CD14-positive monocyte (primary cell): Measurements from ENCODE around the gene HIVEP3. TPM values are rescaled to one million over a fixed set of nuclear protein-coding genes. Genes with fewer than 3 reads are reported as not detected.

Experiments used
- DNase-seq, 3 donors: peaks; one replicate each; pipeline ENCODE4 v3.0.0-alpha.2; 2011 to 2022
- H2AFZ ChIP-seq: 2 replicates; pipeline ENCODE4 v1.6.0; 2012; ENCODE audit warnings: mild to moderate bottlenecking, low read depth, low read length, inconsistent platforms; ENCODE audit not compliant: insufficient read depth, poor library complexity, severe bottlenecking
- H3K27ac ChIP-seq, 2 donors: 1 replicate in 1 of 2; 2 replicates in 1 of 2; pipeline ENCODE4 v1.5.1; 2012 to 2013; ENCODE audit warnings: low read length in 2 of 2, control low read depth in 1 of 2, inconsistent platforms in 1 of 2, low read depth in 1 of 2, mild to moderate bottlenecking in 1 of 2
- H3K27me3 ChIP-seq, 2 donors: one replicate each; pipeline versions ENCODE4 v1.6.0 to v1.6.1; 2011 to 2013; ENCODE audit warnings: low read length in 2 of 2; ENCODE audit not compliant: control insufficient read depth in 2 of 2, insufficient read depth in 2 of 2
- H3K36me3 ChIP-seq, 2 donors: replicated peaks in 1 of 2; 1 replicate in 1 of 2; 2 replicates in 1 of 2; pipeline versions ENCODE4 v1.5.1 to v1.6.1; 2012 to 2013; ENCODE audit warnings: low read length in 2 of 2, control low read depth in 1 of 2, inconsistent platforms in 1 of 2, mild to moderate bottlenecking in 1 of 2; ENCODE audit not compliant: insufficient read depth in 2 of 2, control insufficient read depth in 1 of 2
- H3K4me1 ChIP-seq, 2 donors: 1 replicate in 1 of 2; 2 replicates in 1 of 2; pipeline versions ENCODE4 v1.5.1 to v1.6.1; 2012 to 2013; ENCODE audit warnings: low read length in 2 of 2, control low read depth in 1 of 2, inconsistent platforms in 1 of 2, mild to moderate bottlenecking in 1 of 2, moderate library complexity in 1 of 2; ENCODE audit not compliant: insufficient read depth in 2 of 2, control insufficient read depth in 1 of 2
- H3K4me2 ChIP-seq: replicated peaks from 2 replicates; pipeline ENCODE3; 2012; ENCODE audit warnings: low read length, moderate library complexity, mild to moderate bottlenecking; ENCODE audit not compliant: poor library complexity, severe bottlenecking; ENCODE audit errors: extremely low read depth
- H3K4me3 ChIP-seq, 3 experiments: fragments of 200-600 bp in 1 of 3; sonication (generic) in 1 of 3; replicated peaks in 1 of 3; 1 replicate in 2 of 3; 2 replicates in 1 of 3; pipeline ENCODE4 v1.5.1; 2011 to 2013; ENCODE audit warnings: low read length in 3 of 3, mild to moderate bottlenecking in 3 of 3, control low read depth in 2 of 3, low read depth in 2 of 3, inconsistent platforms in 1 of 3, moderate library complexity in 1 of 3
- H3K79me2 ChIP-seq: 2 replicates; pipeline ENCODE4 v1.6.0; 2012; ENCODE audit warnings: mild to moderate bottlenecking, control low read depth, inconsistent platforms, low read length, moderate library complexity; ENCODE audit not compliant: insufficient read depth
- H3K9ac ChIP-seq: 2 replicates; pipeline ENCODE4 v1.6.0; 2017; ENCODE audit warnings: low read length, mild to moderate bottlenecking; ENCODE audit not compliant: insufficient read depth, poor library complexity, severe bottlenecking
- H3K9me3 ChIP-seq, 2 donors: replicated peaks in 1 of 2; 1 replicate in 1 of 2; 2 replicates in 1 of 2; pipeline versions ENCODE4 v1.5.1 to v1.6.1; 2012 to 2013; ENCODE audit warnings: low read length in 2 of 2, control low read depth in 1 of 2; ENCODE audit not compliant: control insufficient read depth in 1 of 2, insufficient read depth in 1 of 2
- H4K20me1 ChIP-seq: 2 replicates; pipeline ENCODE4 v1.6.0; 2012; ENCODE audit warnings: mild to moderate bottlenecking, low read length, control low read depth, moderate library complexity; ENCODE audit not compliant: insufficient read depth
- H3K27ac Mint-ChIP-seq, 7 donors: one replicate each; pipeline ENCODE4 v1.8.0; 2020; ENCODE audit warnings: mild to moderate bottlenecking in 7 of 7, mixed read lengths in 7 of 7, moderate library complexity in 6 of 7, inconsistent platforms in 2 of 7
- H3K27me3 Mint-ChIP-seq, 3 donors: one replicate each; pipeline ENCODE4 v1.8.0; 2021 to 2022; ENCODE audit warnings: low read depth in 3 of 3, mild to moderate bottlenecking in 3 of 3, mixed read lengths in 3 of 3, moderate library complexity in 3 of 3, inconsistent platforms in 1 of 3
- H3K36me3 Mint-ChIP-seq, 2 donors: one replicate each; pipeline ENCODE4 v1.8.0; 2020; ENCODE audit warnings: mixed read lengths in 2 of 2, inconsistent platforms in 1 of 2, mild to moderate bottlenecking in 1 of 2
- H3K4me1 Mint-ChIP-seq: one replicate; pipeline ENCODE4 v1.8.0; 2020; ENCODE audit warnings: mild to moderate bottlenecking, mixed read lengths
- H3K4me3 Mint-ChIP-seq, 2 donors: one replicate each; pipeline ENCODE4 v1.8.0; 2020; ENCODE audit warnings: mild to moderate bottlenecking in 2 of 2, mixed read lengths in 2 of 2, moderate library complexity in 1 of 2
- H3K9me3 Mint-ChIP-seq, 7 donors: one replicate each; pipeline ENCODE4 v1.8.0; 2020 to 2022; ENCODE audit warnings: mixed read lengths in 7 of 7, mild to moderate bottlenecking in 6 of 7, moderate library complexity in 6 of 7, inconsistent platforms in 2 of 7
- WGBS: methylation state at CpG from one replicate; pipeline ENCODE4 v1.1.5; 2013; ENCODE audit warnings: missing lambda C conversion rate; ENCODE audit not compliant: insufficient coverage; 5-methylcytosine and 5-hydroxymethylcytosine counted together
- intact Hi-C, 2 donors: fragments of 100-400 bp; cut with micrococcal nuclease; formaldehyde crosslinking; loops; one replicate each; pipeline versions ENCODE4 v1.15.0 to v1.15.1; 2023
- polyA plus RNA-seq, 3 donors: library from polyadenylated mRNA; depleted of rRNA in 1 of 3; unstranded in 2 of 3; stranded (reverse) in 1 of 3; fragments of 300-500 nt in 2 of 3; fragments of >200 nt in 1 of 3; fragmentation: Illumina TruSeq in 2 of 3; gene quantifications; 1 replicate in 2 of 3; 2 replicates in 1 of 3; pipeline ENCODE4 v1.2.3, GENCODE V29; 2012 to 2021
- TF ChIP-seq, protein P1 (sequence below): fragments of 200-600 bp; IDR thresholded peaks from one replicate; pipeline ENCODE4 v1.8.0; 2022; ENCODE audit warnings: antibody characterized with exemption, mild to moderate bottlenecking

HIVEP3 gene
- polyA plus RNA-seq, 3 donors, result 1.2 to 3.7 (median 1.8) TPM

DNA sequence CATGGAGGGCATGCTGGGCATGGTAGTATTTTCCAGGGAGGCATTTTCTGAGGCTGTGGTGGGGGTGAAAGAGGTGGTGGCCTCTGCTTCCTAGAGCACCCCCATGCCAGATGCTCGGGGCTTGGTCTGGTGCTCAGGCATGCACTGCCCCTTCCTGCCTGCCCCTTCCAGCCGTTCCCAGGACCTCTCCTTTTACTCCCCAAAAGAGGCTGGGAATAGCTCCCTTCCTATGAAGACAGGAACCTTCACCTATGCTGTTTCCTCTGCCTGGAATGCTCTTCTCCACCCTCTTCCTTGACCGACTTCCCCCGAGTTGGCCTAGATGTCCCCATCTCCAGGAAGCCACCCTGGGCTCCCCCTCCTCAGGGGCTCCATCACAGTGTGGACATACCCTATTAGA, 443.4 kb downstream of the HIVEP3 start:
- intact Hi-C loops, result no loop called here
- no peaks in the 10 kb centered on the region for H3K9me3 Mint-ChIP-seq
- no peak overlapping the region for H3K4me3 Mint-ChIP-seq
- TF ChIP-seq, protein P1, sequence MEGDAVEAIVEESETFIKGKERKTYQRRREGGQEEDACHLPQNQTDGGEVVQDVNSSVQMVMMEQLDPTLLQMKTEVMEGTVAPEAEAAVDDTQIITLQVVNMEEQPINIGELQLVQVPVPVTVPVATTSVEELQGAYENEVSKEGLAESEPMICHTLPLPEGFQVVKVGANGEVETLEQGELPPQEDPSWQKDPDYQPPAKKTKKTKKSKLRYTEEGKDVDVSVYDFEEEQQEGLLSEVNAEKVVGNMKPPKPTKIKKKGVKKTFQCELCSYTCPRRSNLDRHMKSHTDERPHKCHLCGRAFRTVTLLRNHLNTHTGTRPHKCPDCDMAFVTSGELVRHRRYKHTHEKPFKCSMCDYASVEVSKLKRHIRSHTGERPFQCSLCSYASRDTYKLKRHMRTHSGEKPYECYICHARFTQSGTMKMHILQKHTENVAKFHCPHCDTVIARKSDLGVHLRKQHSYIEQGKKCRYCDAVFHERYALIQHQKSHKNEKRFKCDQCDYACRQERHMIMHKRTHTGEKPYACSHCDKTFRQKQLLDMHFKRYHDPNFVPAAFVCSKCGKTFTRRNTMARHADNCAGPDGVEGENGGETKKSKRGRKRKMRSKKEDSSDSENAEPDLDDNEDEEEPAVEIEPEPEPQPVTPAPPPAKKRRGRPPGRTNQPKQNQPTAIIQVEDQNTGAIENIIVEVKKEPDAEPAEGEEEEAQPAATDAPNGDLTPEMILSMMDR, result no peak
- Histone ChIP-seq H3K4me2 (no peak overlapping the region), H3K79me2 (no peaks in the 10 kb centered on the region), H3K27ac (no peak overlapping the region), H3K9me3 (no peaks in the 10 kb centered on the region), H3K4me3 (no peak overlapping the region), H3K36me3 (no peaks in the 10 kb centered on the region), H3K9ac (no peak overlapping the region), H2AFZ (no peak overlapping the region), H3K4me1 (no peaks in the 10 kb centered on the region), H4K20me1 (no peaks in the 10 kb centered on the region), H3K27me3 (no peaks in the 10 kb centered on the region)
- no peak overlapping the region for H3K27ac Mint-ChIP-seq
- no peak for DNase-seq
- H3K4me1 Mint-ChIP-seq, result no peaks in the 10 kb centered on the region
- peaks cover 3 to 5% (median 5%) of the 10 kb centered on the region in 3 donors for H3K27me3 Mint-ChIP-seq
- H3K36me3 Mint-ChIP-seq, result no peaks in the 10 kb centered on the region
- WGBS, result no CpG with 5 or more reads among the region's 4 CpGs

DNA sequence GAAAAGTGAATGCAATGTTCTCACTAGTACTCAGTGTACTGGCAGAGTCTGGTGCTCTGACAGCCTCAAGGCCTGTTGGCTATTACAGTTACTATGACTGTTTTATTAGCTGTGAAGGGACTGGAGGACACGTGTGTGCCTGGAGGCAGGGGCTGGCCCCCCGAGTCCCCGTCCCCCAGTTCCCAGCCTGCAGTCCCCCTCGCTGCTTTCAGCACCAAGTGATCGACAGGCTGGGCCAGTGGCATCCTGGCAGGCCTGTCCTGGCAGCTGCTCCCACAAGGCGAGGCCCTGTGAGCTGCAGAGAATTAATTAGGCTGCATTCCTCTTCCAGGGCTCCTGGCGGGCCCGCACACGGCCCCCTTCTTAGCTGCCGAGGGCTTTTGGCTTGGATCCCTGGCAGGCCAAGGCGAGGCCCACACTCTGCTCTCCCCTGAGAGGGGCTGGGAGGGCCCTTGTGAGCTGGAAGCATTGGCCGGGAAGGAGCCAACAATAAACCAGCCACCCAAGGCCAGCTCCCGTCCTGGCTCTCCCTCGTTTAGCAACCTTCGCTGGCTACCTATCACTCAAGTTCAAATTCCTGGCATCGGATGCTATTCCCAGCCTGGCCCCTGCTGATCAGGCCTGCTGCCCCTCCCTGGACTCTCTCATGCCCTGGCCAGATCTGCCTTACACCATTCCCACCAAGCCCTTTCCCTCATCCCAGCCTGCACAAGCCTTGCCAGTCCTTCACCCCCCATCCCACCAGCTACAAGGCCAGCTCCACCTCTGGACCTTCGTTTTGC, 444.0 kb downstream of the HIVEP3 start:
- 93% methylated on average over 16 of the region's 17 CpGs for WGBS
- DNase-seq, result no peak
- Histone ChIP-seq H3K4me3 (no peak overlapping the region), H3K4me1 (no peaks in the 10 kb centered on the region), H3K9ac (no peak overlapping the region), H3K79me2 (no peaks in the 10 kb centered on the region), H3K27ac (no peak overlapping the region), H3K4me2 (no peak overlapping the region), H2AFZ (no peak overlapping the region), H3K9me3 (no peaks in the 10 kb centered on the region), H3K27me3 (no peaks in the 10 kb centered on the region), H4K20me1 (no peaks in the 10 kb centered on the region), H3K36me3 (no peaks in the 10 kb centered on the region)
- peaks cover 3 to 5% (median 4%) of the 10 kb centered on the region in 3 donors for H3K27me3 Mint-ChIP-seq
- no peaks in the 10 kb centered on the region for H3K36me3 Mint-ChIP-seq
- H3K9me3 Mint-ChIP-seq, result no peaks in the 10 kb centered on the region
- intact Hi-C loops, result no loop called here
- no peak overlapping the region for H3K27ac Mint-ChIP-seq
- TF ChIP-seq, protein P1, result no peak
- H3K4me3 Mint-ChIP-seq, result no peak overlapping the region
- H3K4me1 Mint-ChIP-seq, result no peaks in the 10 kb centered on the region
